Subcutaneous abdominal adipose tissue (tissue), 5 donors: ENCODE measurements around the gene MATN3.

Experiments used
- H3K27ac ChIP-seq: one replicate; pipeline ENCODE4 v1.7.0; 2013; ENCODE audit warnings: low read depth, mild to moderate bottlenecking, inconsistent platforms, low read length, moderate library complexity
- H3K27me3 ChIP-seq, 5 donors: one replicate each; pipeline ENCODE4 v1.7.0; 2013; ENCODE audit warnings: low read length in 5 of 5, inconsistent platforms in 1 of 5; ENCODE audit not compliant: control insufficient read depth in 5 of 5, insufficient read depth in 4 of 5
- H3K36me3 ChIP-seq, 5 donors: one replicate each; pipeline ENCODE4 v1.7.0; 2013; ENCODE audit warnings: low read length in 5 of 5; ENCODE audit not compliant: control insufficient read depth in 5 of 5, insufficient read depth in 5 of 5
- H3K4me1 ChIP-seq, 5 donors: one replicate each; pipeline ENCODE4 v1.7.0; 2013; ENCODE audit warnings: low read length in 5 of 5, mild to moderate bottlenecking in 3 of 5, moderate library complexity in 1 of 5; ENCODE audit not compliant: control insufficient read depth in 5 of 5, insufficient read depth in 5 of 5
- H3K4me3 ChIP-seq, 5 donors: one replicate each; pipeline ENCODE4 v1.7.0; 2013; ENCODE audit warnings: low read length in 5 of 5, low read depth in 1 of 5
- H3K9ac ChIP-seq, 5 donors: one replicate each; pipeline ENCODE4 v1.7.0; 2013; ENCODE audit warnings: low read length in 5 of 5, mild to moderate bottlenecking in 4 of 5, moderate library complexity in 3 of 5
- H3K9me3 ChIP-seq, 5 donors: one replicate each; pipeline ENCODE4 v1.7.0; 2013; ENCODE audit warnings: low read length in 5 of 5; ENCODE audit not compliant: control insufficient read depth in 5 of 5
- donor health status: healthy.
- donor health status: healthy.
- donor health status: healthy.
- donor health status: healthy.
- donor health status: healthy.

Gene MATN3

GRCh38 chr2:19989342-19989666 lies 23.2 kb downstream of the MATN3 start:
- Histone ChIP-seq H3K27ac (peak overlapping the region; percentile 29), H3K4me3 (peak overlapping the region; percentile 72 to 92 (median 87)), H3K27me3 (no peaks in the 10 kb centered on the region), H3K36me3 (peaks cover 0 to 4% (median 0%) of the 10 kb centered on the region in 5 donors), H3K9me3 (no peaks in the 10 kb centered on the region), H3K9ac (peak overlapping the region in 4 of 5 donors; percentile 40 to 71 (median 48)), H3K4me1 (peaks cover 0 to 19% (median 18%) of the 10 kb centered on the region in 5 donors)

GRCh38 chr2:19988600-19988999 lies 23.9 kb downstream of the MATN3 start:
- no peaks in the 10 kb centered on the region for H3K9me3 ChIP-seq
- no peak overlapping the region for H3K27ac ChIP-seq
- peaks cover 0 to 6% (median 0%) of the 10 kb centered on the region in 5 donors for H3K36me3 ChIP-seq
- no peak overlapping the region for H3K9ac ChIP-seq
- H3K4me1 ChIP-seq: peaks cover 0 to 19% (median 18%) of the 10 kb centered on the region in 5 donors
- no peaks in the 10 kb centered on the region for H3K27me3 ChIP-seq
- H3K4me3 ChIP-seq: no peak overlapping the region

- no peaks in the 10 kb centered on the region for H3K9me3 ChIP-seq
- H3K27me3 ChIP-seq: no peaks in the 10 kb centered on the region
- peaks cover 0 to 19% (median 18%) of the 10 kb centered on the region in 5 donors for H3K4me1 ChIP-seq
- no peak overlapping the region for H3K4me3 ChIP-seq
- peaks cover 0 to 6% (median 0%) of the 10 kb centered on the region in 5 donors for H3K36me3 ChIP-seq
- no peak overlapping the region for H3K9ac ChIP-seq
- H3K27ac ChIP-seq: no peak overlapping the region
Observed at GRCh38 chr2:19987936-19988335, 24.5 kb downstream of the MATN3 start.

- H3K36me3 ChIP-seq: peaks cover 0 to 18% (median 6%) of the 10 kb centered on the region in 5 donors
- H3K4me3 ChIP-seq: no peak overlapping the region
- no peak overlapping the region for H3K27ac ChIP-seq
- no peaks in the 10 kb centered on the region for H3K9me3 ChIP-seq
- no peaks in the 10 kb centered on the region for H3K27me3 ChIP-seq
- H3K4me1 ChIP-seq: no peaks in the 10 kb centered on the region
- H3K9ac ChIP-seq: no peak overlapping the region
Observed at GRCh38 chr2:19982268-19982667, 30.2 kb downstream of the MATN3 start.

GRCh38 chr2:19979932-19980331 lies 32.5 kb downstream of the MATN3 start:
- no peak overlapping the region for H3K9ac ChIP-seq
- no peak overlapping the region for H3K4me3 ChIP-seq
- no peaks in the 10 kb centered on the region for H3K27me3 ChIP-seq
- H3K4me1 ChIP-seq: no peaks in the 10 kb centered on the region
- no peak overlapping the region for H3K27ac ChIP-seq
- H3K9me3 ChIP-seq: no peaks in the 10 kb centered on the region
- peaks cover 0 to 29% (median 6%) of the 10 kb centered on the region in 5 donors for H3K36me3 ChIP-seq

DNA sequence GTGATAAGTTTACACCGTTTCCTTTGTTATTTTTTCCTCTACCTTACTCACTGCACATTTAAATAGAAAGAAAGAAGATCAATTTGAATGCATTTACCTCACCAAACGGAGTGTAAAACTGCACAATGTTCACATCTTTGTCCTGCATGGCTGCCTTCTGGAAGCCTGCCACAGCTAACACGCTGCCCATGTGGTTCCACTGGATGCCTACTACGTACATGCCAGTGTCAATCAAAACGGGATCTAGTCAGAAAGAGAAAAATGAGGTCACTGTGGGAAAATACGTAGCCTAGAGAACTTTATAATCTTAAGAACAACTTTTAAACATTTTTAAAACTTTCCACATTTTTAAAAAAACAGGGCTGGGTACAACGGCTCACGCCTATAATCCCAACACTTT lies 39.0 kb downstream of the MATN3 start:
- no peaks in the 10 kb centered on the region for H3K9me3 ChIP-seq
- no peaks in the 10 kb centered on the region for H3K27me3 ChIP-seq
- H3K36me3 ChIP-seq: peaks cover 3 to 21% (median 8%) of the 10 kb centered on the region in 5 donors
- H3K4me3 ChIP-seq: no peak overlapping the region
- H3K27ac ChIP-seq: no peak overlapping the region
- H3K4me1 ChIP-seq: no peaks in the 10 kb centered on the region
- no peak overlapping the region for H3K9ac ChIP-seq

GRCh38 chr2:19971691-19972090 lies 40.8 kb downstream of the MATN3 start:
- H3K27me3 ChIP-seq: no peaks in the 10 kb centered on the region
- no peaks in the 10 kb centered on the region for H3K4me1 ChIP-seq
- H3K27ac ChIP-seq: no peak overlapping the region
- H3K9ac ChIP-seq: no peak overlapping the region
- peaks cover 0 to 14% (median 8%) of the 10 kb centered on the region in 5 donors for H3K36me3 ChIP-seq
- no peaks in the 10 kb centered on the region for H3K9me3 ChIP-seq
- no peak overlapping the region for H3K4me3 ChIP-seq

DNA sequence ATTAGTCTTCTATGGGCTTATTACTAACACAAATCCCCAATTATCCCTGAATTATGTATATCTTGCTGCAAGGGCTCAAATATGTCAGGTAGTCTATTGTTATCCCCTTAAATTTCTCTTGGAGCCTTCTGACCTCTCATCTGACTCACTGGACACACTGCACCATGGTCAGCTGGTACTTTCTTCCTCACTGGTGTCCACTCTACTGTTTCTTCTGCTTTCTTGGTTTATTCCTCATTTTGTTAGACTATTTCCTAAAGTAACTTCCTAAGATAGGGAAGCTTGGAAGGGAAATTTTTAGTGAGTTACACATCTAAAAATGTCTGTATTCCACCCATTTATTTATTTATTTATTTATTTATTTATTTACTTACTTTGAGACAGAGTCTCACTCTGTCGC lies 49.1 kb downstream of the MATN3 start:
- no peak overlapping the region for H3K4me3 ChIP-seq

DNA sequence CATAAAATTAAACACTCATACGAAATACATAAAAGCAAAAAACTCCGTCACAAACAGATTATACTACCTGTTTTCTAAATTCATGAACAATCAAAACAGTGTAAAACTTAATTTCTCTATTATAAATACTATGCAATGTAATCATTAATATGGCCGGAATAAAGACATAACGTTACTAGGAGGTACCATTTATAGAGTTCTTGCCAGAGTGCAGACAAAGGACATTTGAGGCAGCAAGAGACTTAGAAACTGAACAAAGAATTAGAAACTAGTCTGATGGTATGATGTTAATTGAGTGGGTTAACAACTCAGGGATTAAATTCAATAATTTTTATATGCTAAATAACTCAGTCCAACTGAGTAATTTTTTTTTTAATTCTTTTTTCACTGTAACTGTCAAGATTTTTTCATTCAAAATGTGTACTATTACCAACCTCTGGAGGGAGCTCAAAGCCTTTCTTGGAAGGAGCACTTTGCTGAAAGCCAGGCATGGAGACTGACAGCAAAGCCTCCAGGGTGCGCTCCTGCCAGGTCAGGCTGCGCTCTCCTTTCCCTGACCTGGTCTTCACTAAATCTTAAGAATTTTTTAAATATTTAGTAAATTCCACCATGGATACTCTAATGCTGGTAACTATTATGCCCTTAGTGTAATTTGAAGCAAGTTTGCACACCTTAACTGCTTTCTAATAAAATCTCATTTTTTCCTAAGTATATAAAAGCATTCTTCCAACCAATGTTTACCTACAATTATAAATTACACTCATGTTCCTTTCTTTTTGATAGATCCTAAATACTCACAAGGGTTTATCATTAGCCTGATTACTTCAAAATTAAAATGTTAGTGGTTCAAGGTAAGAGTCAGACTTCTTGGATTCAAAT lies 56.7 kb downstream of the MATN3 start:
- Histone ChIP-seq H3K4me3 (no peak overlapping the region), H3K9me3 (no peaks in the 10 kb centered on the region), H3K27ac (no peak overlapping the region), H3K36me3 (peaks cover 0 to 4% (median 0%) of the 10 kb centered on the region in 5 donors), H3K27me3 (no peaks in the 10 kb centered on the region), H3K9ac (no peak overlapping the region), H3K4me1 (no peaks in the 10 kb centered on the region)

More for the DNA sequence above, 49.1 kb downstream of the MATN3 start:
- no peaks in the 10 kb centered on the region for H3K27me3 ChIP-seq
- H3K9ac ChIP-seq: no peak overlapping the region
- no peak overlapping the region for H3K27ac ChIP-seq
- H3K4me1 ChIP-seq: no peaks in the 10 kb centered on the region
- H3K36me3 ChIP-seq: peaks cover 0 to 6% (median 4%) of the 10 kb centered on the region in 5 donors
- no peaks in the 10 kb centered on the region for H3K9me3 ChIP-seq

DNA sequence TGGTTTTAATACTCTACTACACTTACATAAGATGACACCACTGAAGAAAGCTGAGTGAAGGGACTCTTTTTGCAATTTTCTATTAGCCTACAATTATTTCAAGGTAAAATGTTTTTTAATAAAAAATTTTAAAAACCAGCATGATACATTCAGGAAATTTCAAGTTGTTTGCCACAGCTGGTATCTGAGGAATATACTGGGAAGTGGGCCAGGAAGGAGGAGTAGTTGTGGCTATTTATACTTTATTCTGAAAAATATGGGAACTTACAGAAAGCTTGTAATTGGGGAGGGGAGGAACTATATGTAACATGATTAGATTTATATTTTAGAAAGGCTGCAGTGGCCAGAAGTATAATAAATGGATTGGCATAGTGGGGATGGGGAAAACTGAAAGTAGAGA lies 63.4 kb downstream of the MATN3 start:
- no peak overlapping the region for H3K27ac ChIP-seq
- peaks cover 0 to 23% (median 0%) of the 10 kb centered on the region in 5 donors for H3K36me3 ChIP-seq
- H3K9ac ChIP-seq: no peak overlapping the region
- no peaks in the 10 kb centered on the region for H3K9me3 ChIP-seq
- peaks cover 0 to 16% (median 4%) of the 10 kb centered on the region in 5 donors for H3K4me1 ChIP-seq
- H3K27me3 ChIP-seq: no peaks in the 10 kb centered on the region
- H3K4me3 ChIP-seq: no peak overlapping the region
